Vagina (tissue), 2 donors: ENCODE measurements around the gene TMEM40. TPM values are rescaled to one million over a fixed set of nuclear protein-coding genes. Genes with fewer than 3 reads are reported as not detected.

Experiments used
- DNase-seq, 2 donors: peaks; one replicate each; pipeline ENCODE4 v3.0.0-alpha.2; 2017; ENCODE audit errors: extremely low spot score in 2 of 2
- H3K27ac ChIP-seq: fragments of 200-600 bp; sonication (generic); one replicate; pipeline ENCODE4 v1.5.1; 2019
- H3K27me3 ChIP-seq: fragments of 200-600 bp; sonication (generic); one replicate; pipeline ENCODE4 v1.5.1; 2019
- H3K36me3 ChIP-seq, 2 donors: fragments of 200-600 bp; sonication (generic); one replicate each; pipeline ENCODE4 v1.5.1; 2017 to 2019
- H3K4me1 ChIP-seq: fragments of 200-600 bp; sonication (generic); one replicate; pipeline ENCODE4 v1.5.1; 2019
- H3K4me3 ChIP-seq, 2 donors: fragments of 200-600 bp; sonication (generic); 1 replicate in 1 of 2; 2 replicates in 1 of 2; pipeline ENCODE4 v1.5.1; 2016 to 2019
- H3K9me3 ChIP-seq: fragments of 200-600 bp; sonication (generic); one replicate; pipeline ENCODE4 v1.5.1; 2019
- POLR2A ChIP-seq, 2 donors: fragments of 450-650 bp; IDR thresholded peaks; one replicate each; pipeline ENCODE4 v1.6.1; 2017; ENCODE audit warnings: antibody characterized with exemption in 2 of 2, mild to moderate bottlenecking in 2 of 2, moderate library complexity in 2 of 2
- POLR2AphosphoS5 ChIP-seq, 2 donors: sonication (generic); formaldehyde crosslinking; IDR thresholded peaks; one replicate each; pipeline ENCODE4 v1.9.0; 2017; ENCODE audit warnings: antibody characterized with exemption in 2 of 2, mild to moderate bottlenecking in 2 of 2, low read depth in 1 of 2; ENCODE audit not compliant: insufficient read depth in 1 of 2
- intact Hi-C: fragments of 100-400 bp; cut with DNase I; formaldehyde crosslinking; loops from one replicate; pipeline ENCODE4 v1.15.1; 2023
- total RNA-seq: library from RNA; depleted of rRNA; stranded (reverse); fragments of >200 nt; gene quantifications from one replicate; pipeline ENCODE4 v1.2.3, GENCODE V29; 2016
- TF ChIP-seq, protein P1 (sequence below), 3 experiments: fragments of 450-650 bp in 2 of 3; fragments of 200-600 bp in 1 of 3; sonication (generic) in 1 of 3; IDR thresholded peaks; one replicate each; pipeline ENCODE4 v1.5.1; 2017 to 2019; ENCODE audit warnings: antibody characterized with exemption in 3 of 3, mild to moderate bottlenecking in 2 of 3, moderate library complexity in 2 of 3

Gene TMEM40
- total RNA-seq, 1 donor from 2014 or later = 31.7 TPM

DNA sequence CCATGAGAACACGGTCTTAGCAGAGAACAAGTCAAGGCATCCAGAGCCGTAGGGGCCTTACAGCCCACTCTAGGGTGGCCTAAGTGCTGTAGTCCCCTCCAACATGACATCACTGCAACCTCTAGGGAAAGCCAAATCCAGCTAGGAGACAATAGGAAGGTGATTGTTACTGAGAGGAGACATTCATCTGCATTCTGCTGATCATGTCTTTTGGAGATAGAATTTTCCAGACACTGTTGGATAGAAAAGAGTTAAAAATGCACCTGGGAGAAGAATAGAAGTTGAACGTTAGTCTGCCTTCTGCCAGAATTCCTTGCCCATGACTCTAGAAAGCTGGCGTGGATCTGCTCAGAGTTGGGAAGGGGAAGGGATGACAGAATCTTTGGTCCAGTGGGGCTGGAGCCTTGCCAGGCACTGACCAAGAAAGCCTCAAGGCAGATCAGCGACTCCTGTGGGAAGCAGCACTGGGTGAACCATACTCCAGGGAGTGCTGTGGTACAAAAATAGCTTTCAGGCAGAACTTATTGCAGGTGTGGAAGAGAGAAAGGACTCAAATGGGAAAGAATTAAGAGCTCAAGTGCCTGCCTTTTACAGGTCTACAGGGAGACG is 50.4 kb downstream of the TMEM40 start:
- DNase-seq = no peak
- Histone ChIP-seq H3K4me3 (no peak overlapping the region), H3K9me3 (no peaks in the 10 kb centered on the region), H3K27me3 (no peaks in the 10 kb centered on the region), H3K27ac (no peak overlapping the region), H3K4me1 (no peaks in the 10 kb centered on the region), H3K36me3 (no peaks in the 10 kb centered on the region)
- TF ChIP-seq POLR2AphosphoS5 (IDR thresholded peaks at IDR 0.05; ENCODE audit: insufficient read depth in 1 of 2, low read depth in 1 of 2) = no peak
- TF ChIP-seq POLR2A (IDR thresholded peaks at IDR 0.05) = no peak
- TF ChIP-seq, protein P1, sequence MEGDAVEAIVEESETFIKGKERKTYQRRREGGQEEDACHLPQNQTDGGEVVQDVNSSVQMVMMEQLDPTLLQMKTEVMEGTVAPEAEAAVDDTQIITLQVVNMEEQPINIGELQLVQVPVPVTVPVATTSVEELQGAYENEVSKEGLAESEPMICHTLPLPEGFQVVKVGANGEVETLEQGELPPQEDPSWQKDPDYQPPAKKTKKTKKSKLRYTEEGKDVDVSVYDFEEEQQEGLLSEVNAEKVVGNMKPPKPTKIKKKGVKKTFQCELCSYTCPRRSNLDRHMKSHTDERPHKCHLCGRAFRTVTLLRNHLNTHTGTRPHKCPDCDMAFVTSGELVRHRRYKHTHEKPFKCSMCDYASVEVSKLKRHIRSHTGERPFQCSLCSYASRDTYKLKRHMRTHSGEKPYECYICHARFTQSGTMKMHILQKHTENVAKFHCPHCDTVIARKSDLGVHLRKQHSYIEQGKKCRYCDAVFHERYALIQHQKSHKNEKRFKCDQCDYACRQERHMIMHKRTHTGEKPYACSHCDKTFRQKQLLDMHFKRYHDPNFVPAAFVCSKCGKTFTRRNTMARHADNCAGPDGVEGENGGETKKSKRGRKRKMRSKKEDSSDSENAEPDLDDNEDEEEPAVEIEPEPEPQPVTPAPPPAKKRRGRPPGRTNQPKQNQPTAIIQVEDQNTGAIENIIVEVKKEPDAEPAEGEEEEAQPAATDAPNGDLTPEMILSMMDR (IDR thresholded peaks at IDR 0.05) = no peak
- intact Hi-C loops = no loop called here

DNA sequence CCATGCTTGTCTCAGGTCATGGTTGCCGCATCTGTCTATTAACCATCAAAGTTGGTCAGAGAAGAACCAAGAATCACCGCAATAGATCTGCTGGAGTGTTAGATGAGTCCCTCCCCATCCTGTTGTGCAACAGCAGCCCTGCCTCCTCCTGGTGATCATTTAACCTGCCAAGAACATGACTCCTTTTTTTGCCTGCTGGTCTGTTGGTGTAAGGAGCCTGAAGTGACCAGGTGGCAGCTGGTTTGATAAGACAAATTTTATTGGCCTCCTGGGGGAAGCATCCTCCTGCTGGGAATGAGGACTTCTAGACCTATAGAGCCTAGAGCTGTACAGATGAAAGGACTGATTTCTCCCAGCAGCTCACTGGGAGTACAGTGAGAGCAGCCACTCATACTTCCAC is 51.6 kb downstream of the TMEM40 start:
- no peak for DNase-seq
- H3K4me1 ChIP-seq = no peaks in the 10 kb centered on the region
- intact Hi-C loops = no loop called here
- no peaks in the 10 kb centered on the region for H3K36me3 ChIP-seq
- no peak overlapping the region for H3K4me3 ChIP-seq
- TF ChIP-seq POLR2A (IDR thresholded peaks at IDR 0.05) (no peak), POLR2AphosphoS5 (IDR thresholded peaks at IDR 0.05; ENCODE audit: insufficient read depth in 1 of 2, low read depth in 1 of 2) (no peak)
- TF ChIP-seq, protein P1 (IDR thresholded peaks at IDR 0.05) = no peak
- no peaks in the 10 kb centered on the region for H3K9me3 ChIP-seq
- no peaks in the 10 kb centered on the region for H3K27me3 ChIP-seq
- no peak overlapping the region for H3K27ac ChIP-seq

DNA sequence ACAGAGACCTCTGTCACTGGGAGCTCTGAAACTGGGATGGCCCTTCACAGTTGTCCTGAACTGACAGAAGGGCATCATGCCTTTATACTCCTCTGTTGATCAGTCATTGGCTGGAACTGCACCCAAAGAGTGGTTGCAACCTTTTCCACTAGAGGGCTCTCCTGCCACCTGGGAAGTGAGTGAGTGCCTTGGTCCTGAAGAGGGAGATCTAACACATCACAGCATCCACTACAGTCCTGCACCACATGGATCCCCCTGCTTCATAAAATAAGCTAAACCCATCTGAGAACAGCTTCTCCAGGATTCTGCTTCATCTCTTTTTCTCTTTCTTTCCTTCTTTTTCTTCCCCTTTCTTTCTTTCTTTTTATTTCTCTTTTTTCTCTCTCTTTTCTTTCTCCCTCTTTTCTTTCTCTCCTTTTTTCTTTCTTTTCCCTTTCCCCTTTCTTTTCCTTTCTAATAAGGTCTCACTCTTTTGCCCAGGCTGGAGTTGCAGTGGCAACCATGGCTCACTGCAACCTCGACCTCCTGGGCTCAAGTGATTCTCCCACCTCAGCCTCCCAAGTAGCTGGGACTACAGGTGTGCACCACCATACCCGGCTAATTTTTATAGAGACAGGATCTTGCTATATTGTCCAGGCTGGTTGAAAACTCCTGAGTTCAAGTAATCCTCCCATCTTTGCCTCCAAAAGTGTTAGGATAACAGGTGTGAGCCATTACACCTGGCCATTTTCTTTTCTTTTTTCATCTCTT is 52.4 kb downstream of the TMEM40 start:
- DNase-seq = no peak
- no peaks in the 10 kb centered on the region for H3K9me3 ChIP-seq
- intact Hi-C loops = no loop called here

DNA sequence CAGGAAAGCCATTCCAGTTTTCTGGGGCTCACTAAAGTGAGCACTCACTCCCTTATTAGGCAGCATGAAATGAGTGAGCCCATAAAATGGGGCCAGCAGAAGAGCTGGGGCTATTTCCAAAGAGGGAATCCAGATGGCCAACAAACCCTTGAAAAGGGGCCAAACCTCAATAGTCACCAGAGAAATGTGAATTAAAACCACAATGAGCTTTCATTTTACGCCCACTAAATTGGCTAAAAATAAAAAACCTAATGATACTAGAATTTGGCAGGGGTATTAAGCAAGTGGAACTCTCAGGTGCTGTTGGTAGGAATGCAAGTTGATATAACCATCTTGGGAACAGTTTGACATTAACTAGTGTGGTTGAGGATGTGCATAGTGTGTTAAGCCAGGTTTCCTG is 53.1 kb downstream of the TMEM40 start:
- H3K9me3 ChIP-seq = no peaks in the 10 kb centered on the region
- H3K36me3 ChIP-seq = no peaks in the 10 kb centered on the region
- no peak overlapping the region for H3K27ac ChIP-seq
- intact Hi-C loops = no loop called here
- H3K4me3 ChIP-seq = no peak overlapping the region
- TF ChIP-seq, protein P1 (IDR thresholded peaks at IDR 0.05) = no peak
- TF ChIP-seq POLR2A (IDR thresholded peaks at IDR 0.05) (no peak), POLR2AphosphoS5 (IDR thresholded peaks at IDR 0.05; ENCODE audit: insufficient read depth in 1 of 2, low read depth in 1 of 2) (no peak)
- no peak for DNase-seq
- H3K27me3 ChIP-seq = no peaks in the 10 kb centered on the region
- no peaks in the 10 kb centered on the region for H3K4me1 ChIP-seq

More for the DNA sequence above, 52.4 kb downstream of the TMEM40 start:
- no peaks in the 10 kb centered on the region for H3K27me3 ChIP-seq
- no peaks in the 10 kb centered on the region for H3K4me1 ChIP-seq
- TF ChIP-seq, protein P1 (IDR thresholded peaks at IDR 0.05) = peak in 1 of 3 experiments; percentile 29
- no peak for TF ChIP-seq POLR2AphosphoS5 (IDR thresholded peaks at IDR 0.05; ENCODE audit: insufficient read depth in 1 of 2, low read depth in 1 of 2)
- no peak overlapping the region for H3K4me3 ChIP-seq
- no peak overlapping the region for H3K27ac ChIP-seq
- H3K36me3 ChIP-seq = no peaks in the 10 kb centered on the region

DNA sequence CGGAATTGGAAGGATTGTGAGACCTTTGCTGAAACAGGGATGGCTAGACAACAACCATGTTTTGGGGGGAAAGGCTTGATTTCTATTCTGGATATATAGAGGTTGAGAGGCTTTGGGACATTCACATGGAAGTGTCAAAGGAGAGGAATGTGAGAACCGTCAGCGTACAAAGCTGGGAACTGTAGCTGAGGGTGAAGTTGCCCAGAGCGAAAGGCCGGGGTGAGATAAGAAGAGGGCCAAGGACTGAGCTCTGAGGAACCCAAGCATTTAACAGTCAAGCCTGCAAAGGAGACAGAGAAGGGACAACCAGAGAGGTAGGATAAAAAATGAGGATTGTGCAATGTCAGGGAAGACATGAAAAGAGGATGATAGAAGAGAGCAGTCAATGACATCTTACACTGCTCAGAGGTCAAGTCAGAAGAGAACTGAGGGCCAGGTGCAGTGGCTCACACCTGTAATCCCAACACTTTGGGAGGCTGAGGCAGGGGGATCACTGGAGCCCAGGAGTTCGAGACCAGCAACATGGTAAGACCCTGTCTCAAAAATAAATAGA is 53.6 kb downstream of the TMEM40 start:
- no peak overlapping the region for H3K27ac ChIP-seq
- no peak for DNase-seq
- H3K4me1 ChIP-seq = no peaks in the 10 kb centered on the region
- no peaks in the 10 kb centered on the region for H3K9me3 ChIP-seq
- no peaks in the 10 kb centered on the region for H3K27me3 ChIP-seq
- intact Hi-C loops = no loop called here
- no peak overlapping the region for H3K4me3 ChIP-seq
- TF ChIP-seq POLR2AphosphoS5 (IDR thresholded peaks at IDR 0.05; ENCODE audit: insufficient read depth in 1 of 2, low read depth in 1 of 2) (no peak), POLR2A (IDR thresholded peaks at IDR 0.05) (no peak)
- no peaks in the 10 kb centered on the region for H3K36me3 ChIP-seq
